Stimulated activated CD4-positive, alpha-beta T cell treated with anti-CD3 and anti-CD28 coated beads, Interleukin-4, amount 100 ng/mL, for 48 hours (primary cell): ENCODE measurements around the gene COPS7A.

Source experiments
- DNase-seq, 2 donors: peaks; one replicate each; pipeline ENCODE4 v3.0.0-alpha.2; 2020; ENCODE audit warnings: low read depth in 2 of 2

The COPS7A gene

DNA sequence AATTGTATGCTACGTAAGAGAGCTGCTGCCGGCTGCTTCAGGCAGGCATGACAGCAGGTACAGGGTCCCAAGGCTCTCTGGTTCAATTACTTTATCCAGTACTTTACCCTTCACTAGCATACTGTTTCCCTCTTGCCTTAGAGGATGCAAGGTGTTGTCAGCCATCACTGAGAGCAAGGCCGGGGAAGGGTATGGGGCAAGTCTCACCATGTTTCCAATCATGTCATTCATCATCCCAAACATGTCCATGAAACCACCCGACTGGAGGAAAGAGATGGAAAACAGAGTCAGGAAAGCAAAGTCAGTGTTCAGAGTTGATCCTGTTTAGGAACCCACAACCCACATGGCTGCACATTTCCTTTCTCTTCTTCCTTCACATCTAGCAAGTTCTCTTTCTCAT is 26.7 kb downstream of the COPS7A start:
- DNase-seq, result no peak

- DNase-seq, result no peak
Measured at GRCh38 chr12:6751767-6752166, 27.9 kb downstream of the COPS7A start.

- no peak for DNase-seq
Measured at GRCh38 chr12:6752167-6752920, 28.5 kb downstream of the COPS7A start.

DNA sequence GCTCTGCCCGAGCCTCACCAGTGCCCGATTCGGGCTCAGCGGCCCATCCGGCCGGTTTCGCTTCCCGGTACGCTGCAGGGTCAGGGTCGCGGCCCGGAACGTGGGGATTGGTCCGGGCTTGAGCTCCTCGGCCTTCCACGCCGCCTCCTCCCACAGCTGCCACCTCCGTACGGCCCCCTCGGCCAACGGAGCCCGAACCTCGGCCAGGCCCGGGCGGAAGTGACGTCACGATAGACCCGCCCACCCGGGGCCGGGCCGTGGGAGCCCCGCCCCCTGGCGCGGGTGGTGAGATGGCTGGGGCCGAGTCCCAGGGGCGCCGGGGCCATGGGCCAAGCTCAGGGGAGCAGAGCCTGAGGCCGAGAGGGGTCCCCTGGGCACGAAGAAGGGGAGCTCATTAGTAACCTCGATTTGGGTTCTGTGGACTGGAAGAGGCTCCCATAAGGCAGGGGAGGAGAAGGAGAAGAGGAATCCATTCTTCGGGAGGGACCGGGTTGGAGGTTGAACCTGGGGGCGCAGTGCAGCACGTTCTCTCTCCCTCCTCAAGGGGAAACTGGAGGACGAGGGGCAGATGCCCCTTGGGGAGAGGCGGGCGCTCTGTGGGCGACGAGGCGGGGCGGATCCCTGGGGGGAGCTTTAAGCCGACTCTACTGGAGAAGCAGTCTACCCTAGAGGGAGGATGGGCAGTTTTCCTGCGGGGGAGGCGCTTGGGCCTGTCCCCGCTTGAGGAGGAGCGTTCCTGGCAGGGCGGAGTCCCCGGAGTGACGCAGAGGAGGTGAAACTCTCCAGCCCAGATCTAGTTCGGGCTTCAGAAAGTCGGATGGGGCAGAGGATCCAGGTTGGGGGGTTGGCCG is 29.3 kb downstream of the COPS7A start, which contains the start of gene MLF2:
MLF2 (minus strand) TSS at position 221 of the 851 bp plus-strand sequence. CDS start 807 bp downstream, outside the sequence.
- peak; percentile 97 to 98 for DNase-seq

DNA sequence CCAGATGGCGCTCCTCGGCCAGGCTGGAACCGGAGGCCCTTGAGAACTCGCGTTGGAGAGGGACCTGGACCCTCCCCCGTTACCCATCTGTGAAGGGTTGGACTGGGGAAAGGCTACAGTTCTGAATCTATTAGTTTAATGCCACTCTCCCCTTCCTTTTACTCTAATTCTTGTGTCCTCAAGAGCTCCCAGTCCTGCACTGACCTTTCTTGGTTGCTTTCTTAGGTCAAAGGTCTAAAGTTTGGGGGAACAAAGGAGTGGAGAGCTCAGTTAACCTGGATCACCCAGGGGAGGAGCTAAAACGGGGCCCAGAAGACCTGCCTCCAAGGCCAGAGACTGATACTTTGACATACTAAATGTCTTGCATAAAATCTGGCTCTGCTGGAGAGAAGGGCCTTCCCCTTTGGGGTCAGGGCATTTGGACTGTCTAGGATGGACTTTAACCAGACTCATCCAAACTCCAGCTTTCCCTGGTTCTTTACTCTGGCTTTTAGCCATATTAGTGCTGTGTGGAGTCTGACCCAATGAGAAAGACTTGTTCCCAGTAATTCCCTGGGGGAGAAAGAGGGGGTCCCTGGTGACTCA is 30.0 kb downstream of the COPS7A start:
- DNase-seq, result no peak

DNA sequence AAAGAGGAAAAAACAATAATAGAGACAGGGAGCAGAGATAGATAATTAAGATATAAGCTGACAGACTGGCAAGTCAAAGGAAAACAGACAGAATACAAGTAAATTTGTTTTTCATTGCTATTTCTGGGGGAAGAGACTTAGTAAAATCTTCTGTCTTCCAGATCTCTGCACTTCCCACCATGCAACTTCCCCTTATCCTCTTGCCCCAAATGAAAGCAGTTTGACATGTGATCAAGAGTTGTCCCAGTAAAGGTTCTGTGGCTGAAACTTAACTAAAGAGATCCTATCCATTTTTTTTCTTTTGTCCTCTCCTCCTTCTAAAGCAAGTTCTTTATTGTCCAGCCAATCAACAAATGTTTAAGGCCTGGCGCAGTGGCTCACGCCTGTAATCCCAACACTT is 30.6 kb downstream of the COPS7A start:
- no peak for DNase-seq

DNA sequence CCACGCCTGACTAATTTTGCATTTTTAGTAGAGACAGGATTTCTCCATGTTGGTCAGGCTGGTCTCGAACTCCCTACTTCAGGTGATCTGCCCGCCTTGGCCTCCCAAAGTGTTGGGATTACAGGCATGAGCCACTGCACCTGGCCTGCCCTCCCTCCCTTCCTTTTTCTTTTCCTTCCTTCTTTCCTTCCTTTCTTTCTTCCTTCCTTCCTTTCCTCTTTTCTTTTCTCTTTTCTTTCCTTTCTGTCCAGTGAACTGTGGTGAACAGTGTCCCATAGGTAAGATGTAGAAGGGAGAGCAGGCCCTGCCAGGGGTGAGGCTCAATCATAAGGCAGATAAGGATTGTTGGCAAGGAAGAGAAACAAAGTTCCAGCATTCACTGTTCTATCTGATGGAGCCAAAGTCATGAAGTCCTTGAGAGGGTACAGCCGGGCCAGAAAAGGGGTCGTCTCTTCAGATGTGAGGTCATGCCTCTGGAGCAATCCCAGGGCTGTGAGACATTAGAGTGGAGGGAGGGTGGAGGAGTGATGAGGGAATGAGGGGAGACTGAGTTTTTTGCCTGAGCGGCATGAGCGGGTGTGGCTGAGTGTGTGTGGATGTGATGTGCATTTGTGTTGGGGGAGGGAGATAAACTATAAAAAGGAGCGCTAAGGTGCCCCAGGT is 33.3 kb downstream of the COPS7A start:
- no peak for DNase-seq

DNA sequence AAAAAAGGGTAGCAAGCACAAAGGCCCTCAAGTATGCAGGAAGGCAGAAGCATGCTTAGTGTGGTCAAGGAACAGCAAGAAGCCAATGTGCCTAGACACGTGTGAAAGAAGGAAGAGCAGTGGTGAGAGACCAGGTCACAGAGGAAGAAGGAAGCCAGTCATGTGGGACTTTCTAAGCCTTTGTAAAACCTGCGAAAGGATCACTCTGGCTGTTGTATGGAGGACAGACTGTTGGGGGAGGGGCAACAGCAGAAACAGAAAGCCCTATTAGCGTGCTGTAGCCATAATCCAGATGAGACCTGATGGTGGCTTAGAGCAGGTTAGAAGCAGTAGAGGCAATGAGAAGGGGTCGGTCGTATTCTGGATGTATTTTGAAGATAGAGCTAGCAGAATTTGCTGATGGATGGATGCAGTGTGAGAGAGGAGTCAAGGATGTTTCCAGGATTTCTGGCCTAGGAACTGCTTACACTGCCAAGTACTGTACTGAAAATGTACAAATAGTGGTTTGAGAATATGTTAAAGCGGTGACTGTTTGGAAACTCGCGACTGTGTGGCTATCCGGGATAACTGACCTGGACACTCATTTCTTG is 34.8 kb downstream of the COPS7A start:
- DNase-seq, result no peak

DNA sequence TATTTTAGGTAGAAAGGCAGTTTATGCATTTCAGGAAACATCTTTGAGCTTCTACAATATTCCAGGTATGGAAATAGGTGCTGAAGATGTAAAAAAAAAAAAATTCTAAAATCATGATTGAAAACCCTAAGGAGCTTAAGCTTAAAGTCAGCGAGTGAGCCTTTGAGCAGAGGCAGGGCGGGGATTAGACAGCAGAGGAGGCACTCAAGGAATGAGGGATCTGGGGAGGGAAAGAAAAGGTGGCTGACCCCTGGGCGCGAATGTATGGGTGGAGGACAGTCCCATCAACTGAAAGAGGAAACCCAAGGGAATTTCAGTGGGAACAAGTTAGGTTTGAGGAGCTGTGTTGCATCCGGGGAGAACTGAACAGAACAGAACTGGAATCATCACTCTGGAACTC is 35.9 kb downstream of the COPS7A start:
- no peak for DNase-seq

DNA sequence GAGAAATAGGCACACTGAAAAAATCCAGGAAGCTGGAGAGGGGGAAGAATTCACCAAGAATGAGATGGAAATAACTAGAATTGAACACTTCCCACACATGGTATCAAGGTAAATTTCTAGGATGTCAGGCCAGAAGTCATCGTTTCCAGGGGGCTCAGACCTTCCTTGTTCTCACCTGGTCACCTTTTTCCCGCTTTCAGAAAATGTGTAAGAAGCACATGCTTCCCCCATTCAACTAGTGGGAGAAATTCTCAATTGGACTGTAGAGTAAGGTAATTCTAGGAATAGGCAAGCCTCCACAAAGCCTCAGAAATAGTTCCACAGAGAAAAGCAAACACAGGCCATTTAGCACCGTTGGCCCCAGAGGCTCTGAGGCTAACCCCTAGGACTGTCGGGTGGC is 39.5 kb downstream of the COPS7A start:
- DNase-seq, result no peak

- no peak for DNase-seq
Measured at GRCh38 chr12:6764011-6764828, 40.4 kb downstream of the COPS7A start.

DNA sequence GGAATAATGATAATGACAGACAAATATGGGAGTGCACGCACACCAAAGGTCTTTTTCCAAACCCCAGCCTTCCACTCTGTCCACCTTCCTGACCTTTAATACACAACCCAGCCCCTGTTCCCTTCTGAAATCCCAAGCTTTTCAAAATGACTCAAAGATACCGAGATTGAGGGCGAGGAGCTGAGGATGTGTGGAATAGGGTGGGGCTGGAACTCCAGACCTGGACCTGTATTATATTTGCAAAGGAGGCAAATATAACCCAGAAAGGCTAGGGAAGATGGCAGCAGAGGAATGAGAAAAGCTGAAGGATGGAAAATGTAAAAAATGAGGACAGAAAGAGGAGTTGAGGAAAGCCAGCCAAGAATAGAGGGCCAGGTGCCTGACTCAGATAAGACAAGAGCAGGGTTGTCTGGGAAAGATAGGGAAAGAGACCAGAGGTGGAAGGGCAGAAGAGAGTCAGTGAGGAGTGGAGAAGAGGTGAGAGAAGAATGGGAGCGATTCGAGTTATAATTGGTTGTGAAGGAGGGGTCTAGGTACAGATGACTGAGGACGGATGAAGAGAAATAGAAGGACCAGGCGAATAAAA is 41.3 kb downstream of the COPS7A start:
- DNase-seq, result no peak

GRCh38 chr12:6765634-6766581 is 42.1 kb downstream of the COPS7A start, which contains the start of gene PTMS:
Gene PTMS, plus strand, starts transcription at chr12:6766363. Its CDS starts 343 bp downstream, at chr12:6766706.
- DNase-seq, result no peak

GRCh38 chr12:6766651-6767349 is 43.0 kb downstream of the COPS7A start:
- no peak for DNase-seq

GRCh38 chr12:6767353-6768319 is 43.8 kb downstream of the COPS7A start:
- DNase-seq, result no peak

DNA sequence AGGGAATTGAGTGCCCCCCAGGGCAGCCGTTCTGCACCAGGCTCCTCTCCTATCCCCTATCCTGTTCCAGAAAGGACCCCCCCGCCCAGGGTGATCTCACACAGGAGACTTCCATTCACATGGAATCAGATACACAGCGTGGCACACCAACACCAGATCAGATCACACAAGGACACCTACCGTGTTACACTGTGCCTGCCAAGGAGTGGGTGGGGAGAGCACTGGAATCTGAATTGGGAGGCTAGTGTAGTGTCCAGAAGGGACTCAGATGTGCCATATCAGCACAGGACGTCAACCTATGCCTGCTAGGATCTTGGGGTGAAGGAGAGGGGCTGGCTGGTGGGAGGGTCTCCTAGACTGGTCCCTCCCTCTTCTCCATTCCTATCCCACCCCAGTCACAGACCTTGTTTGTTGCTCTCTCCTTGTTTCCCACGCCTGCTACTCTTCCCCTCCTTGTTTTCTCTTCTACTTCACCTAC is 44.6 kb downstream of the COPS7A start:
- no peak for DNase-seq

- DNase-seq, result no peak
Measured at GRCh38 chr12:6768990-6769389, 45.1 kb downstream of the COPS7A start.
